HepG2 (cell line): ENCODE measurements around the gene PRR14. TPM values are rescaled to one million over a fixed set of nuclear protein-coding genes. Genes with fewer than 3 reads are reported as not detected.
A peak's percentile ranks its signal among the peaks of the same experiment; 100 is the strongest.

Experiments
- CSRNP1 ChIP-seq: sonication (generic); formaldehyde crosslinking; IDR thresholded peaks from 2 replicates; pipeline ENCODE4 v1.8.1; 2023; ENCODE audit warnings: mild to moderate bottlenecking, missing genetic modification reagents
- ESRRA ChIP-seq: sonication (generic); formaldehyde crosslinking; IDR thresholded peaks from 2 replicates; pipeline ENCODE4 v1.5.1; 2020; ENCODE audit warnings: mild to moderate bottlenecking, low read depth, missing genetic modification reagents
- GLI4 ChIP-seq: sonication (generic); formaldehyde crosslinking; IDR thresholded peaks from 2 replicates; pipeline ENCODE4 v1.5.1; 2020; ENCODE audit warnings: missing genetic modification reagents, mild to moderate bottlenecking, moderate library complexity, borderline replicate concordance
- GPBP1L1 ChIP-seq: sonication (generic); formaldehyde crosslinking; IDR thresholded peaks from 2 replicates; pipeline ENCODE4 v1.5.0; 2020; ENCODE audit warnings: mild to moderate bottlenecking, missing genetic modification reagents
- HOXA3 ChIP-seq: sonication (generic); formaldehyde crosslinking; IDR thresholded peaks from 2 replicates; pipeline ENCODE4 v1.5.0; 2020; ENCODE audit warnings: missing genetic modification reagents
- KAT8 ChIP-seq: IDR thresholded peaks from 2 replicates; pipeline ENCODE4 v1.6.1; 2016; ENCODE audit warnings: missing genetic modification reagents, missing compliant biosample characterization
- KLF12 ChIP-seq: sonication (generic); formaldehyde crosslinking; IDR thresholded peaks from 2 replicates; pipeline ENCODE4 v1.4.0; 2020; ENCODE audit warnings: missing genetic modification reagents, borderline replicate concordance
- LRRFIP1 ChIP-seq: sonication (generic); formaldehyde crosslinking; conservative IDR thresholded peaks from 2 replicates; pipeline ENCODE4 v1.4.0; 2020; ENCODE audit warnings: missing genetic modification reagents
- MEIS2 ChIP-seq: sonication (generic); formaldehyde crosslinking; IDR thresholded peaks from 2 replicates; pipeline ENCODE4 v1.9.0; 2021; ENCODE audit warnings: mild to moderate bottlenecking, missing genetic modification reagents
- MYC ChIP-seq: sonication (generic); formaldehyde crosslinking; IDR thresholded peaks from 2 replicates; pipeline ENCODE4 v1.9.0; 2021; ENCODE audit warnings: missing genetic modification reagents, borderline replicate concordance
- PHF20 ChIP-seq: sonication (generic); formaldehyde crosslinking; IDR thresholded peaks from 2 replicates; pipeline ENCODE4 v1.5.0; 2020; ENCODE audit warnings: mild to moderate bottlenecking, missing genetic modification reagents
- RARA ChIP-seq: IDR thresholded peaks from 2 replicates; pipeline ENCODE4 v1.6.1; 2016; ENCODE audit warnings: missing genetic modification reagents, missing compliant biosample characterization
- SOX5 ChIP-seq: IDR thresholded peaks from 2 replicates; pipeline ENCODE4 v1.6.1; 2016; ENCODE audit warnings: borderline replicate concordance
- THAP8 ChIP-seq: sonication (generic); formaldehyde crosslinking; IDR thresholded peaks from 2 replicates; pipeline ENCODE4 v1.5.1; 2020; ENCODE audit warnings: missing genetic modification reagents, mild to moderate bottlenecking, borderline replicate concordance
- U2AF1 ChIP-seq: fragments of 200-400 bp; formaldehyde crosslinking; optimal IDR thresholded peaks from 2 replicates; pipeline ENCODE3; 2017; ENCODE audit warnings: mild to moderate bottlenecking, low read depth, low read length
- ZIK1 ChIP-seq: sonication (generic); formaldehyde crosslinking; IDR thresholded peaks from 2 replicates; pipeline ENCODE4 v1.5.0; 2020; ENCODE audit warnings: mild to moderate bottlenecking, low read depth, missing genetic modification reagents, borderline replicate concordance
- ZMYM4 ChIP-seq: sonication (generic); formaldehyde crosslinking; IDR thresholded peaks from 2 replicates; pipeline ENCODE4 v1.8.1; 2023; ENCODE audit warnings: mild to moderate bottlenecking, missing genetic modification reagents
- ZNF383 ChIP-seq: sonication (generic); formaldehyde crosslinking; IDR thresholded peaks from 2 replicates; pipeline ENCODE4 v1.4.0; 2020; ENCODE audit warnings: missing genetic modification reagents, mild to moderate bottlenecking, borderline replicate concordance
- ZNF556 ChIP-seq: sonication (generic); formaldehyde crosslinking; IDR thresholded peaks from 2 replicates; pipeline ENCODE4 v1.4.0; 2020; ENCODE audit warnings: mild to moderate bottlenecking, missing genetic modification reagents, borderline replicate concordance
- ZNF598 ChIP-seq: sonication (generic); formaldehyde crosslinking; IDR thresholded peaks from 2 replicates; pipeline ENCODE4 v1.5.1; 2020; ENCODE audit warnings: mild to moderate bottlenecking, missing genetic modification reagents, borderline replicate concordance
- polyA plus RNA-seq, 8 experiments: library from polyadenylated mRNA; depleted of rRNA in 3 of 8; stranded (reverse) in 7 of 8; unstranded in 1 of 8; fragments of >200 nt; fragmentation: Illumina TruSeq in 4 of 8; extraction: Trizol in 4 of 8; gene quantifications; 2 replicates each; pipeline versions ENCODE4 v1.2.1 to v1.2.3, GENCODE V29; 2011 to 2016; ENCODE audit warnings: low read depth in 4 of 8, missing spikeins in 1 of 8, mixed read lengths in 1 of 8; ENCODE audit not compliant: insufficient read depth in 1 of 8
- total RNA-seq, 5 experiments: library from RNA; depleted of rRNA; stranded (reverse); fragments of >200 nt; fragmentation: Illumina TruSeq; extraction: Trizol; gene quantifications; 2 replicates each; pipeline ENCODE4 v1.2.3, GENCODE V29; 2016; ENCODE audit warnings: low read depth in 1 of 5
- TF ChIP-seq, protein P1 (sequence below): IDR thresholded peaks from 2 replicates; pipeline ENCODE4 v1.6.1; 2012; ENCODE audit warnings: low read depth, low read length, improper control_type of control experiment

The PRR14 gene
- total and polyA plus RNA-seq, 2 of the 13 experiments (the other 11 are each of a cell fraction or from before 2014, with no cell fraction given), result 8.4 to 11.0 TPM

DNA sequence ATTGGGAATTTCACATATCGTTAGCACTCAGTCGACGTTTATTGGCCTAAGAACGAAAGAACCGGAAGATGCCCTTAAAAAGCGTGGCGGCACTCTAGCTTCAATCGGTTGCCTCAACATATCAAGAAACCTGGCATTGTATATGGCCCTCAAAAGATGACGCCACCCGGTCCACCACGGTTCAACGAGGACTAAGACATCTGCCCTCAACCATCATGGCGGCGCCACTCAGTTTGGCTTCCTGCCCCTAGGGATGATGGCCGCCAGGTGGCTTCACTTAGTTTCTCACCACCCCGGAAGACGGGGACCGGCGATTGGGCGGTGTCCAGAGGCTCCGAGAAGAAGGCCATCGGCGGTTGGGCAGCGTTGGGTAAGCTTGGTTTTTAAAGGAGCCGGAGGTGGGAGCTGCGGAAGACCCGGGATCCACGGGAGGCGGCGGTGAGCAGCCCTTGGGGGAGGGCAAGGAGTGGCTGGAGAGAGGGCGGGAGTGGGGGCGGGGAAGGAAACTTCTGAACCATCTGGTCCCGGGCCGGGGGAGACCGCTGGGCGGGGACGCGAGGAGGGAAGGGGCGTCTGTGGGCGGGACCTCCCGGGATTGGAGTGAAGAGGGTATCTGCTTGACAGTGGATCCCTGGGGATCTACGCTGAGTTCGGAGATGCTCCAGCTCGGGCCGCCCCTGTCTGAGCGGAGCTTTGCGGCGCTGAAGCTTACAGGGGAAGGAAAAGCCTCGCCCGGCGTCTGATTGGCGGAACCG lies at the start of gene PRR14 (continued):
- TF ChIP-seq, protein P1, sequence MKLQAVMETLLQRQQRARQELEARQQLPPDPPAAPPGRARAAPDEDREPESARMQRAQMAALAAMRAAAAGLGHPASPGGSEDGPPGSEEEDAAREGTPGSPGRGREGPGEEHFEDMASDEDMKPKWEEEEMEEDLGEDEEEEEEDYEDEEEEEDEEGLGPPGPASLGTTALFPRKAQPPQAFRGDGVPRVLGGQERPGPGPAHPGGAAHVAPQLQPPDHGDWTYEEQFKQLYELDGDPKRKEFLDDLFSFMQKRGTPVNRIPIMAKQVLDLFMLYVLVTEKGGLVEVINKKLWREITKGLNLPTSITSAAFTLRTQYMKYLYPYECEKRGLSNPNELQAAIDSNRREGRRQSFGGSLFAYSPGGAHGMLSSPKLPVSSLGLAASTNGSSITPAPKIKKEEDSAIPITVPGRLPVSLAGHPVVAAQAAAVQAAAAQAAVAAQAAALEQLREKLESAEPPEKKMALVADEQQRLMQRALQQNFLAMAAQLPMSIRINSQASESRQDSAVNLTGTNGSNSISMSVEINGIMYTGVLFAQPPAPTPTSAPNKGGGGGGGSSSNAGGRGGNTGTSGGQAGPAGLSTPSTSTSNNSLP, result no peak
- peak; percentile 86 for TF ChIP-seq PHF20 (CRISPR knock-in tag)
- TF ChIP-seq ZMYM4 (CRISPR knock-in tag), result peak; percentile 93
- TF ChIP-seq ESRRA (CRISPR knock-in tag), result peak; percentile 63; the same call in 1 of the 2 replicates
- TF ChIP-seq ZNF556, result peak; percentile 84; the same call in 1 of the 2 replicates
- 0 out of 2 replicates have a peak, but pooled peaks have one; percentile 10 for TF ChIP-seq ZNF598
- TF ChIP-seq GPBP1L1 (CRISPR knock-in tag), result no peak
- no peak; the same call in 1 of the 2 replicates for TF ChIP-seq RARA (CRISPR knock-in tag)
- no peak for TF ChIP-seq GLI4 (CRISPR knock-in tag)
- peak; percentile 37; the same call in 1 of the 2 replicates for TF ChIP-seq SOX5 (CRISPR knock-in tag)
- TF ChIP-seq KAT8, result peak; percentile 93
- no peak for TF ChIP-seq ZNF383 (CRISPR knock-in tag)
- TF ChIP-seq THAP8 (CRISPR knock-in tag), result no peak
- TF ChIP-seq KLF12 (CRISPR knock-in tag), result no peak
- TF ChIP-seq CSRNP1 (CRISPR knock-in tag), result peak; percentile 73
- TF ChIP-seq MEIS2, result peak; percentile 17; the same call in 1 of the 2 replicates
- no peak for TF ChIP-seq U2AF1
- TF ChIP-seq LRRFIP1 (CRISPR knock-in tag), result no peak
- 0 out of 2 replicates have a peak, but pooled peaks have one; percentile 48 for TF ChIP-seq ZIK1 (CRISPR knock-in tag)
- peak; percentile 59; the same call in 1 of the 2 replicates for TF ChIP-seq MYC (CRISPR knock-in tag)
- peak; percentile 100 for TF ChIP-seq HOXA3
